T-cell (primary cell): ENCODE results near the gene PCDHGA7. TPM values are rescaled to one million over a fixed set of nuclear protein-coding genes. Genes with fewer than 3 reads are reported as not detected.

Experiments used
- ATAC-seq, 4 experiments: fragments of 200-7000 bp in 3 of 4; fragments of 150-1000 bp in 1 of 4; cut with Tn5 transposase; replicated peaks in 1 of 4; 1 replicate in 3 of 4; 2 replicates in 1 of 4; pipeline ENCODE4 v1.10.0; 2021; ENCODE audit warnings: moderate library complexity in 3 of 4, mild to moderate bottlenecking in 2 of 4, moderate number of reproducible peaks in 1 of 4
- CTCF ChIA-PET, 2 donors: fragments of 300-600 bp; sonication (Branson Sonifier 250); formaldehyde crosslinking; loops; one replicate each; lab custom pipeline; 2022; ENCODE audit warnings: antibody characterized with exemption in 2 of 2; lab: Charles Lee
- POLR2A ChIA-PET, 2 donors: fragments of 300-600 bp; sonication (Branson Sonifier 250); formaldehyde crosslinking; loops; one replicate each; lab custom pipeline; 2022; ENCODE audit warnings: antibody characterized with exemption in 2 of 2; lab: Charles Lee
- DNase-seq, 35 experiments: peaks; one replicate each; pipeline versions ENCODE4 v3.0.0 to v3.0.0-alpha.2; 2013 to 2023
- H3K27ac ChIP-seq: one replicate; pipeline ENCODE4 v1.5.1; 2013; ENCODE audit warnings: low read length
- H3K27me3 ChIP-seq, 2 experiments: replicated peaks in 1 of 2; 1 replicate in 1 of 2; 2 replicates in 1 of 2; pipeline versions ENCODE4 v1.6.1 to v1.7.0; 2013; ENCODE audit warnings: low read length in 1 of 2, mixed read lengths in 1 of 2; ENCODE audit not compliant: control insufficient read depth in 2 of 2, insufficient read depth in 2 of 2; ENCODE audit errors: extremely low read depth in 1 of 2
- H3K36me3 ChIP-seq, 2 donors: 1 replicate in 1 of 2; 2 replicates in 1 of 2; pipeline versions ENCODE4 v1.6.1 to v1.7.0; 2013; ENCODE audit warnings: low read length in 1 of 2; ENCODE audit not compliant: control insufficient read depth in 2 of 2, insufficient read depth in 1 of 2; ENCODE audit errors: extremely low read depth in 1 of 2
- H3K4me1 ChIP-seq, 2 experiments: 1 replicate in 1 of 2; 2 replicates in 1 of 2; pipeline versions ENCODE4 v1.6.1 to v1.7.0; 2013; ENCODE audit warnings: low read length in 2 of 2, mixed read lengths in 1 of 2; ENCODE audit not compliant: insufficient read depth in 2 of 2, control insufficient read depth in 1 of 2; ENCODE audit errors: extremely low read depth in 1 of 2
- H3K4me3 ChIP-seq, 2 donors: 1 replicate in 1 of 2; 2 replicates in 1 of 2; pipeline versions ENCODE4 v1.5.1 to v1.7.0; 2013; ENCODE audit warnings: mild to moderate bottlenecking in 2 of 2, low read length in 1 of 2, moderate library complexity in 1 of 2; ENCODE audit not compliant: control insufficient read depth in 1 of 2; ENCODE audit errors: extremely low read depth in 1 of 2
- H3K9me3 ChIP-seq: 2 replicates; pipeline ENCODE4 v1.7.0; 2013
- H3K27ac Mint-ChIP-seq, 2 donors: one replicate each; pipeline ENCODE4 v1.8.0; 2020 to 2021; ENCODE audit warnings: mild to moderate bottlenecking in 2 of 2, mixed read lengths in 2 of 2
- H3K27me3 Mint-ChIP-seq, 2 donors: one replicate each; pipeline ENCODE4 v1.8.0; 2021 to 2022; ENCODE audit warnings: mixed read lengths in 2 of 2
- H3K36me3 Mint-ChIP-seq: one replicate; pipeline ENCODE4 v1.8.0; 2021; ENCODE audit warnings: mixed read lengths
- H3K4me1 Mint-ChIP-seq, 3 donors: one replicate each; pipeline ENCODE4 v1.8.0; 2020 to 2022; ENCODE audit warnings: mixed read lengths in 3 of 3, mild to moderate bottlenecking in 1 of 3
- H3K4me3 Mint-ChIP-seq, 3 donors: one replicate each; pipeline ENCODE4 v1.8.0; 2020 to 2022; ENCODE audit warnings: mild to moderate bottlenecking in 3 of 3, mixed read lengths in 3 of 3, moderate library complexity in 3 of 3
- H3K9me3 Mint-ChIP-seq, 3 donors: one replicate each; pipeline ENCODE4 v1.8.0; 2020 to 2022; ENCODE audit warnings: mixed read lengths in 3 of 3
- WGBS: methylation state at CpG from one replicate; pipeline ENCODE4 v1.1.5; 2013; ENCODE audit warnings: missing lambda C conversion rate; ENCODE audit not compliant: insufficient coverage; 5-methylcytosine and 5-hydroxymethylcytosine counted together
- total RNA-seq, 35 experiments: library from RNA in 6 of 35; stranded (reverse) in 6 of 35; fragments of 120-200 nt in 1 of 35; gene quantifications; one replicate each; pipeline versions ENCODE4 v1.2.1 to v1.2.4 and lab custom pipeline; 2013 to 2026

The PCDHGA7 gene
- total RNA-seq, 5 donors from 2014 or later (not counting 1 experiment from before 2014, with no cell fraction given) = 0.16 to 0.53 (median 0.21) TPM

DNA sequence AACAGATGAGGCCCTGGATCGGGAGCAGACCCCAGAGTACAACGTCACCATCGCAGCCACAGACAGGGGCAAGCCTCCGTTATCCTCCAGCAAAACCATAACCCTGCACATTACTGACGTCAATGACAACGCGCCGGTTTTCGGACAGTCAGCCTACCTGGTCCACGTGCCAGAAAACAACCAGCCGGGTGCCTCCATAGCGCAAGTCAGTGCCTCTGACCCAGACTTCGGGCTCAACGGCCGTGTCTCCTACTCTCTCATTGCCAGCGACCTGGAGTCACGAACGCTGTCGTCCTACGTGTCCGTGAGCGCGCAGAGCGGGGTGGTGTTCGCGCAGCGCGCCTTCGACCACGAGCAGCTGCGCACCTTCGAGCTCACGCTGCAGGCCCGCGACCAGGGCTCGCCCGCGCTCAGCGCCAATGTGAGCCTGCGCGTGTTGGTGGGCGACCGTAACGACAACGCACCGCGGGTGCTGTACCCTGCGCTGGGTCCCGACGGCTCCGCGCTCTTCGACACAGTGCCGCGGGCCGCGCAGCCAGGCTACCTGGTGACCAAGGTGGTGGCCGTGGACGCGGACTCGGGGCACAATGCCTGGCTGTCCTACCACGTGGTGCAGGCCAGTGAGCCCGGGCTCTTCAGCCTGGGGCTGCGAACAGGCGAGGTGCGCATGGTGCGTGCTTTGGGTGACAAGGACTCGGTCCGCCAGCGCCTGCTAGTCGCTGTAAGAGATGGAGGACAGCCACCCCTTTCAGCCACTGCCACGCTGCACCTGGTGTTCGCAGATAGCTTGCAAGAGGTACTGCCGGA lies 36.7 kb downstream of the PCDHGA7 start:
- peaks cover 60 to 75% of the 10 kb centered on the region in 2 donors for H3K27me3 Mint-ChIP-seq
- H3K9me3 Mint-ChIP-seq = peaks cover 4 to 35% (median 30%) of the 10 kb centered on the region in 3 donors
- ChIA-PET CTCF (no interaction called here), POLR2A (no interaction called here)
- H3K4me1 Mint-ChIP-seq = peaks cover 9 to 24% (median 14%) of the 10 kb centered on the region in 3 donors
- H3K27ac Mint-ChIP-seq = peak overlapping the region in 1 of 2 donors; percentile 62
- peaks cover 23% of the 10 kb centered on the region for H3K36me3 Mint-ChIP-seq
- no peak for ATAC-seq
- Histone ChIP-seq H3K4me3 (peak overlapping the region in 1 of 2 donors; percentile 35), H3K4me1 (peaks cover 0 to 15% of the 10 kb centered on the region in 2 experiments), H3K36me3 (no peaks in the 10 kb centered on the region), H3K27me3 (peaks cover 27 to 64% of the 10 kb centered on the region in 2 experiments), H3K9me3 (peaks cover 2% of the 10 kb centered on the region), H3K27ac (no peak overlapping the region)
- no peak for DNase-seq
- H3K4me3 Mint-ChIP-seq = no peak overlapping the region
- 50% methylated on average over 73 of the region's 74 CpGs for WGBS

DNA sequence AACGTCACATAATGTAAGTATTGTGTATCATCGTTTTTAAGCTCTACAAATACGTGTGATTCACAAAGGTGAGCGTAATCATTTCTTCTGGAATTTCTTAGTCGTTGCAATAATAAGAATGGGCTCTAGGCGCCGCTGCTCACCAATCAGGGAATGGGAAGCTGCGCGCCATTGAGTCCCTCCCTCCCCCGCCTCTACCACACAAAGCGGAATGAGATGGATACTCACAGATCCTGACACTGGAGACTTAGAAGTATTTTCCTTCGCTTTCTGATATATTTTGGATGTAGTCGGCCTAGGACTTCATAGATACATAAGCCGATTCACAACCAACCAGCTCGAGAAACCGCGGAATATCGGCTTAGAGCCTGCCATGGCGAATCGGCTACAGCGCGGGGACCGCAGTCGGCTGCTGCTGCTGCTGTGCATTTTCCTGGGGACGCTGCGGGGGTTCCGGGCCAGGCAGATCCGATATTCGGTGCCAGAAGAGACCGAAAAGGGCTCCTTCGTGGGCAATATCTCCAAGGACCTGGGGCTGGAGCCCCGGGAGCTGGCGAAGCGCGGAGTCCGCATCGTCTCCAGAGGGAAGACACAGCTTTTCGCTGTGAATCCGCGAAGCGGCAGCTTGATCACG lies 38.4 kb downstream of the PCDHGA7 start, which contains the start of gene PCDHGA11:
Gene PCDHGA11 (plus strand): TSS at position 197 of the 634 bp plus-strand sequence. CDS start 177 bp downstream, at position 374.
- Mint-ChIP-seq H3K4me3 (peak within 1 kb of the TSS; percentile 52 to 76 (median 70)), H3K27ac (peak within 1 kb of the TSS in 1 of 2 donors; percentile 55), H3K4me1 (peaks cover 3 to 13% (median 7%) of the 10 kb centered on the region in 3 donors), H3K9me3 (peaks cover 3 to 32% (median 28%) of the 10 kb centered on the region in 3 donors), H3K36me3 (peaks cover 19% of the 10 kb centered on the region), H3K27me3 (peaks cover 62 to 78% of the 10 kb centered on the region in 2 donors)
- Histone ChIP-seq H3K4me3 (peak within 1 kb of the TSS; percentile 28 to 62), H3K4me1 (peaks cover 0 to 15% of the 10 kb centered on the region in 2 experiments), H3K36me3 (no peaks in the 10 kb centered on the region), H3K27me3 (peaks cover 28 to 55% of the 10 kb centered on the region in 2 experiments), H3K27ac (no peak within 1 kb of the TSS), H3K9me3 (peaks cover 3% of the 10 kb centered on the region)
- POLR2A ChIA-PET = no interaction called here
- WGBS = 15% methylated on average over 22 of the region's 42 CpGs
- DNase-seq (peak in 4 of 35 experiments; percentile 21 to 47 (median 28)), ATAC-seq (peak in 1 of 4 experiments; percentile 40)
- CTCF ChIA-PET = interaction anchor here in 1 of 2 donors (0.7 to 1.7 kb wide), 5 partner anchors 8 to 143 kb away, joined by 3 to 14 read pairs (median 5); partner anchors contain the start of gene PCDHGA10

DNA sequence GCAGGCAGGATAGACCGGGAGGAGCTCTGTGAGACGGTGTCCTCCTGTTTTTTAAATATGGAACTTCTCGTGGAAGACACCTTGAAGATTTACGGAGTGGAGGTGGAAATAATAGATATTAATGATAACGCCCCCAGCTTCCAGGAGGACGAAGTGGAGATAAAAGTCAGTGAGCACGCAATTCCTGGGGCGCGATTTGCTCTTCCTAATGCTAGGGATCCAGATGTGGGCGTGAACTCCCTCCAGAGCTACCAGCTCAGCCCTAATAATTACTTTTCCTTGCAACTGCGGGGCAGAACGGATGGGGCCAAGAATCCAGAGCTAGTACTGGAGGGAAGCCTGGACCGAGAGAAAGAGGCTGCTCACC lies 38.9 kb downstream of the PCDHGA7 start:
- 30% methylated on average over 9 of the region's 13 CpGs for WGBS
- peaks cover 62 to 78% of the 10 kb centered on the region in 2 donors for H3K27me3 Mint-ChIP-seq
- CTCF ChIA-PET = interaction anchor here in 1 of 2 donors (1.5 to 1.7 kb wide), 2 partner anchors 9 to 136 kb away, joined by 11 to 14 read pairs; partner anchors contain the start of gene PCDHGA10
- peaks cover 3 to 13% (median 7%) of the 10 kb centered on the region in 3 donors for H3K4me1 Mint-ChIP-seq
- H3K4me1 ChIP-seq = peaks cover 0 to 15% of the 10 kb centered on the region in 2 experiments
- peaks cover 19% of the 10 kb centered on the region for H3K36me3 Mint-ChIP-seq
- DNase-seq (no peak), ATAC-seq (no peak)
- H3K27me3 ChIP-seq = peaks cover 28 to 60% of the 10 kb centered on the region in 2 experiments
- peaks cover 3% of the 10 kb centered on the region for H3K9me3 ChIP-seq
- no peak overlapping the region for H3K27ac Mint-ChIP-seq
- no peak overlapping the region for H3K27ac ChIP-seq
- no peaks in the 10 kb centered on the region for H3K36me3 ChIP-seq
- H3K4me3 Mint-ChIP-seq = peak overlapping the region; percentile 52 to 76 (median 70)
- POLR2A ChIA-PET = no interaction called here
- H3K4me3 ChIP-seq = peak overlapping the region in 1 of 2 donors; percentile 62
- H3K9me3 Mint-ChIP-seq = peaks cover 3 to 32% (median 28%) of the 10 kb centered on the region in 3 donors

DNA sequence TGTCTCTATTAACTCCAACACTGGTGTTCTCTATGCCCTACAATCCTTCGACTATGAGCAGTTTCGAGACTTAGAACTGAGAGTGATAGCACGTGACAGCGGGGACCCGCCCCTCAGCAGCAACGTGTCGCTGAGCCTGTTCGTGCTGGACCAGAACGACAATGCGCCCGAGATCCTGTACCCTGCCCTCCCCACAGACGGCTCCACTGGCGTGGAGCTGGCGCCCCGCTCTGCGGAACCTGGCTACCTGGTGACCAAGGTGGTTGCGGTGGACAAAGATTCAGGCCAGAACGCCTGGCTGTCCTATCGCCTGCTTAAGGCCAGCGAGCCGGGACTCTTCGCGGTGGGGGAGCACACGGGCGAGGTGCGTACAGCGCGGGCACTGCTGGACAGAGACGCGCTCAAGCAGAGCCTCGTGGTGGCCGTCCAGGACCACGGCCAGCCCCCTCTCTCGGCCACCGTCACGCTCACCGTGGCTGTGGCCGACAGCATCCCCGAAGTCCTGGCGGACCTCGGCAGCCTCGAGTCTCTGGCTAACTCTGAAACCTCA lies 40.3 kb downstream of the PCDHGA7 start:
- H3K4me1 ChIP-seq = peaks cover 0 to 10% of the 10 kb centered on the region in 2 experiments
- 35% methylated on average over 42 of the region's 42 CpGs for WGBS
- Mint-ChIP-seq H3K27me3 (peaks cover 66 to 84% of the 10 kb centered on the region in 2 donors), H3K27ac (no peak overlapping the region), H3K4me3 (no peak overlapping the region), H3K36me3 (peaks cover 19% of the 10 kb centered on the region), H3K4me1 (peaks cover 3 to 8% (median 7%) of the 10 kb centered on the region in 3 donors), H3K9me3 (peaks cover 2 to 35% (median 34%) of the 10 kb centered on the region in 3 donors)
- H3K27me3 ChIP-seq = peaks cover 35 to 66% of the 10 kb centered on the region in 2 experiments
- no peak overlapping the region for H3K27ac ChIP-seq
- ChIA-PET POLR2A (no interaction called here), CTCF (no interaction called here)
- no peaks in the 10 kb centered on the region for H3K36me3 ChIP-seq
- H3K4me3 ChIP-seq = peak overlapping the region in 1 of 2 donors; percentile 41
- peaks cover 3% of the 10 kb centered on the region for H3K9me3 ChIP-seq
- no peak for DNase-seq
- no peak for ATAC-seq

DNA sequence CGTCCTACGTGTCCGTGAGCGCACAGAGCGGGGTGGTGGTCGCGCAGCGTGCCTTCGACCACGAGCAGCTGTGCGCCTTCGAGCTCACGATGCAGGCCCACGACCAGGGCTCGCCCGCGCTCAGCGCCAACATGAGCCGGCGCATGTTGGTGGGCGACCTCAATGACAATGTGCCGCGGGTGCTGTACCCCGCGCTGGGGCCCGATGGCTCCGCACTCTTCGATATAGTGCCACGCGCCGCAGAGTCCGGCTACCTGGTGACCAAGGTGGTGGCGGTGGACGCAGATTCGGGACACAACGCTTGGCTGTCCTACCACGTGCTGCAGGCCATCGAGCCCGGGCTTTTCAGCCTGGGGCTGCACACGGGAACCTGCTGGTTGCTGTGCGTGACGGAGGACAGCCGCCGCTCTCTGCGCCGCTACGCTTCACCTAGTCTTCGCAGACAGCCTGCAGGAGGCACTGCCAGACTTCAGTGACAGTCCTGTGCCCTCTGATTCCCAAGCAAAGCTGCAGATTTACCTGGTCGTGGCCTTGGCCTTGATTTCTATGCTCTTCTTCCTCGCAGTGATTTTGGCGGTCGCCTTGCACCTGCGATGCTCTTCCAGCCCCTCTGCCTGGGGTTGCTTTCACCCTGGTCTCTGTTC lies 45.4 kb downstream of the PCDHGA7 start:
- DNase-seq (no peak), ATAC-seq (no peak)
- H3K36me3 Mint-ChIP-seq = peaks cover 7% of the 10 kb centered on the region
- H3K4me3 Mint-ChIP-seq = no peak overlapping the region
- ChIA-PET POLR2A (interaction anchor here in 1 of 2 donors (0.6 kb wide), 1 partner anchor 206 kb away, joined by 3 read pairs; no protein-coding TSS in a partner anchor), CTCF (interaction anchor here in 1 of 2 donors (1.2 kb wide), 1 partner anchor 10 kb away, joined by 4 read pairs; the partner anchor contains the start of gene PCDHGB7)
- peaks cover 0 to 11% of the 10 kb centered on the region in 2 experiments for H3K4me1 ChIP-seq
- no peak overlapping the region for H3K4me3 ChIP-seq
- peaks cover 64 to 79% of the 10 kb centered on the region in 2 donors for H3K27me3 Mint-ChIP-seq
- H3K27me3 ChIP-seq = peaks cover 34 to 61% of the 10 kb centered on the region in 2 experiments
- peaks cover 6 to 17% (median 10%) of the 10 kb centered on the region in 3 donors for H3K4me1 Mint-ChIP-seq
- no peaks in the 10 kb centered on the region for H3K36me3 ChIP-seq
- no peak overlapping the region for H3K27ac Mint-ChIP-seq
- 61% methylated on average over 53 of the region's 53 CpGs for WGBS
- peaks cover 13 to 29% (median 29%) of the 10 kb centered on the region in 3 donors for H3K9me3 Mint-ChIP-seq
- no peak overlapping the region for H3K27ac ChIP-seq
- peaks cover 7% of the 10 kb centered on the region for H3K9me3 ChIP-seq
